ENCODE measurements around the gene PPP1R14C. TPM values are rescaled to one million over a fixed set of nuclear protein-coding genes. Genes with fewer than 3 reads are reported as not detected.
A peak's percentile ranks its signal among the peaks of the same experiment; 100 is the strongest.

PPP1R14C gene
- total and polyA plus RNA-seq, 7 experiments from 2014 or later: not detected

GRCh38 chr6:150150458-150150820, 7.6 kb downstream of the PPP1R14C start:
- H3K4me1 ChIP-seq (ENCODE audit: control insufficient read depth in 2 of 2, insufficient read depth in 2 of 2, low read length in 2 of 2): no peaks in the 10 kb centered on the region
- no peaks in the 10 kb centered on the region for H3K36me3 Mint-ChIP-seq
- H3K4me1 Mint-ChIP-seq: peaks cover 0 to 16% (median 6%) of the 10 kb centered on the region in 7 donors
- intact Hi-C loops (cut with micrococcal nuclease): no loop called here
- CTCF ChIA-PET: no interaction called here
- H3K27ac Mint-ChIP-seq: no peak overlapping the region
- no peaks in the 10 kb centered on the region for H3K36me3 ChIP-seq (ENCODE audit: control insufficient read depth in 2 of 3, insufficient read depth in 3 of 3, low read length in 3 of 3)
- DNase-seq (no peak), ATAC-seq (no peak)
- H3K9me3 Mint-ChIP-seq: no peaks in the 10 kb centered on the region
- H3K27me3 ChIP-seq (ENCODE audit: control insufficient read depth in 2 of 2, insufficient read depth in 2 of 2, low read length in 2 of 2): peaks cover 0 to 3% of the 10 kb centered on the region in 2 donors
- H3K27ac ChIP-seq (ENCODE audit: low read depth, low read length): no peak overlapping the region
- no peaks in the 10 kb centered on the region for H3K9me3 ChIP-seq (ENCODE audit: control insufficient read depth in 2 of 3, low read length in 3 of 3)
- H3K4me3 ChIP-seq (ENCODE audit: low read length): no peak overlapping the region
- H3K4me3 Mint-ChIP-seq: peak overlapping the region in 1 of 10 donors; percentile 9
- peaks cover 53 to 68% (median 59%) of the 10 kb centered on the region in 5 donors for H3K27me3 Mint-ChIP-seq
- POLR2A ChIA-PET: no interaction called here

DNA sequence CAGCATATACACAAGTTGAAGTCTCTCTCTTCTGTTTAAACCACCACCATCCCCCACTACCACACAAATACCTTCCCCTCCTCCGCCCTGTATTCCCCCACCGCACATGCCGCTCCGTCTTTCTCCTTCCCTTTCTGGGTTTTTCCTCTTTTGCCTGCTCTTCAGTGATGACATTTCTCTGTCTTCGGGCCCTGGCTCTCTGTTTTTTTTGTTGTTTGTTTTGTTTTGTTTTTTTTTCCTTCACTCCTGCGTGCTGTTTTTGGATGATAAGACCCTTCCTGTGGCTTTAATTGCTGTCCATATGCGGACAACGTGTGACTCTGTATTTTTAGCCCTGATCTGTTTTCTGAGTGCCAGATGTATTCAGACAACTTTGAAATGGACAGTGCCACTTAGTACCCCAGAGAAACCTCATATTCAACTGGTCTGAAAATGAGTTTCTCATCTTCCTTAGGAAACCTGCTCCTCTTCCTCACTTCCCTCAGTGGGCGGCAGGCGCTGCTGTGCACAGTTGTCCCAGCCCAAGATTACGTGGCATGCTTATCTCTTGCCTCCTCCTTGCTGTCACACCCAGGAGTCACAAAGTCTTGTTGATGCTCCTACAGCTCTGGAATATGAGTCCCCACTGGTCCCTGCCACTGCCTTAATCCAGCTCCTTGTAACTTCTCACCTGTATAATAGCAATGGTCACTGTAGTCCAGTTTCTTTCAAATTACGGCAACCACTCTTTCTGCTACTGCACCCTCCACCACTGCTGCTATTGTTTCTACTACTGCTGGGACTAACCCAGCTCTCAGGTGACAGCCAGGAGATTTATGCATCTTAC, 8.2 kb downstream of the PPP1R14C start:
- ATAC-seq (no peak), DNase-seq (no peak)
- Mint-ChIP-seq H3K27me3 (peaks cover 49 to 62% (median 53%) of the 10 kb centered on the region in 5 donors), H3K36me3 (no peaks in the 10 kb centered on the region), H3K4me3 (no peak overlapping the region), H3K4me1 (peaks cover 0 to 13% (median 6%) of the 10 kb centered on the region in 7 donors), H3K27ac (no peak overlapping the region), H3K9me3 (no peaks in the 10 kb centered on the region)
- no peak overlapping the region for H3K27ac ChIP-seq (ENCODE audit: low read depth, low read length)
- POLR2A ChIA-PET: no interaction called here
- no peaks in the 10 kb centered on the region for H3K4me1 ChIP-seq (ENCODE audit: control insufficient read depth in 2 of 2, insufficient read depth in 2 of 2, low read length in 2 of 2)
- intact Hi-C loops (cut with micrococcal nuclease): no loop called here
- H3K36me3 ChIP-seq (ENCODE audit: control insufficient read depth in 2 of 3, insufficient read depth in 3 of 3, low read length in 3 of 3): no peaks in the 10 kb centered on the region
- no peaks in the 10 kb centered on the region for H3K27me3 ChIP-seq (ENCODE audit: control insufficient read depth in 2 of 2, insufficient read depth in 2 of 2, low read length in 2 of 2)
- no peak overlapping the region for H3K4me3 ChIP-seq (ENCODE audit: low read length)
- CTCF ChIA-PET: no interaction called here
- H3K9me3 ChIP-seq (ENCODE audit: control insufficient read depth in 2 of 3, low read length in 3 of 3): no peaks in the 10 kb centered on the region

DNA sequence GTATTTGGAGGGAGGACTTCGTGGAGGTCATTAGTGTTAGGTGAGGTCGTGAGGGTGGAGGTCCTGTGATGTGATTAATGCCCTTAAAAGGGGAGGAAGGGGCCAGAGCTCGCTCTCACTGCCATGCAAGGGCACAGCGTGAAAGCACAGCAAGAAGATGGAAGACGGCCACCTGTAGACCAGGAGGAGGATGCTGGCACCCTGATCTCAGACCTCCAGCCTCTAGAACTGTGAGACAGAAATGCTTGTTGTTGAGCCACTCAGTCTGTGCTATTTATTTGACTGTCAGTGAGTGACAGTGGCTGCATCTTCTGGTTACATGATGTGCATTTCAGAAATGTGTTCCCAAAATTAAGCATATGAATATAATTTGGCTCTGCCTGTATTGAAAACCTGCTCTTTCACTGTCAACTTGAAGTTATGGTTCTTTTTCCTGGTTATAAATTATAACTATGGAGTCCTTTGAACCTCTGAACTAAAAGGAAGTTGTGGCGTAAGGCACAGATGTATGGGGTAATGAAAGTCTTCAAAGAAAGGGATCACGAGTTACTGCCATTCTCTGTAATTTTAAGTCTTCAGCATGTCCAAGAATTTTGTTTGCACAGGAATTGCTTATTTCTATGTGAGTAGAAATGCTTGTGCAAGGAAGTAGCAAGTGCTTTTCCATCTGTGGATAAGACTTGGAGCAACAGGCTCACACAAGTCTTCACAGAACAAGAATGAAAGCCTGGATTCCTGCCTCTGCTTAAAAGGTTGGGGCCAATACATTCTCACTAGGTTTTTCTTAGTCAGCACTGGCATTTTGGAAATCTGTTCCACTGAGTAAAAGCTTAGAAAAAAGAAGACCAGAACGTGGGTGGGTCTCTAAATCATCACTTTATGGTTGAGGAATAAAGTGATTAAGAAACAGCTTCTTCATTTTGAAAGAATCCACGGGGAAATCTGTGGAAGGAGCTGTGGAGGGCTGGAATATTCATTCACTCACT, 10.3 kb downstream of the PPP1R14C start:
- no peak overlapping the region for H3K27ac ChIP-seq (ENCODE audit: low read depth, low read length)
- POLR2A ChIA-PET: no interaction called here
- Mint-ChIP-seq H3K27me3 (peaks cover 31 to 61% (median 41%) of the 10 kb centered on the region in 5 donors), H3K4me3 (no peak overlapping the region), H3K36me3 (no peaks in the 10 kb centered on the region), H3K9me3 (no peaks in the 10 kb centered on the region), H3K4me1 (peaks cover 0 to 26% (median 8%) of the 10 kb centered on the region in 7 donors), H3K27ac (peak overlapping the region in 1 of 9 donors; percentile 52)
- intact Hi-C loops (cut with micrococcal nuclease): no loop called here
- ATAC-seq: no peak
- H3K4me1 ChIP-seq (ENCODE audit: control insufficient read depth in 2 of 2, insufficient read depth in 2 of 2, low read length in 2 of 2): peaks cover 0 to 10% of the 10 kb centered on the region in 2 donors
- H3K27me3 ChIP-seq (ENCODE audit: control insufficient read depth in 2 of 2, insufficient read depth in 2 of 2, low read length in 2 of 2): no peaks in the 10 kb centered on the region
- no peaks in the 10 kb centered on the region for H3K9me3 ChIP-seq (ENCODE audit: control insufficient read depth in 2 of 3, low read length in 3 of 3)
- CTCF ChIA-PET: no interaction called here
- DNase-seq: no peak
- H3K36me3 ChIP-seq (ENCODE audit: control insufficient read depth in 2 of 3, insufficient read depth in 3 of 3, low read length in 3 of 3): no peaks in the 10 kb centered on the region
- H3K4me3 ChIP-seq (ENCODE audit: low read length): no peak overlapping the region

- H3K27ac Mint-ChIP-seq: no peak overlapping the region
- H3K4me3 ChIP-seq (ENCODE audit: low read length): no peak overlapping the region
- ATAC-seq: no peak
- peaks cover 25 to 58% (median 41%) of the 10 kb centered on the region in 5 donors for H3K27me3 Mint-ChIP-seq
- peaks cover 0 to 26% (median 8%) of the 10 kb centered on the region in 7 donors for H3K4me1 Mint-ChIP-seq
- no peaks in the 10 kb centered on the region for H3K36me3 ChIP-seq (ENCODE audit: control insufficient read depth in 2 of 3, insufficient read depth in 3 of 3, low read length in 3 of 3)
- POLR2A ChIA-PET: no interaction called here
- no peaks in the 10 kb centered on the region for H3K36me3 Mint-ChIP-seq
- no peak overlapping the region for H3K4me3 Mint-ChIP-seq
- no peak overlapping the region for H3K27ac ChIP-seq (ENCODE audit: low read depth, low read length)
- intact Hi-C loops (cut with micrococcal nuclease): no loop called here
- CTCF ChIA-PET: no interaction called here
- DNase-seq: no peak
- H3K9me3 ChIP-seq (ENCODE audit: control insufficient read depth in 2 of 3, low read length in 3 of 3): no peaks in the 10 kb centered on the region
- H3K9me3 Mint-ChIP-seq: peaks cover 0 to 1% (median 0%) of the 10 kb centered on the region in 11 donors
- H3K27me3 ChIP-seq (ENCODE audit: control insufficient read depth in 2 of 2, insufficient read depth in 2 of 2, low read length in 2 of 2): no peaks in the 10 kb centered on the region
- peaks cover 0 to 10% of the 10 kb centered on the region in 2 donors for H3K4me1 ChIP-seq (ENCODE audit: control insufficient read depth in 2 of 2, insufficient read depth in 2 of 2, low read length in 2 of 2)
Measured at GRCh38 chr6:150153905-150154492, 11.2 kb downstream of the PPP1R14C start.

DNA sequence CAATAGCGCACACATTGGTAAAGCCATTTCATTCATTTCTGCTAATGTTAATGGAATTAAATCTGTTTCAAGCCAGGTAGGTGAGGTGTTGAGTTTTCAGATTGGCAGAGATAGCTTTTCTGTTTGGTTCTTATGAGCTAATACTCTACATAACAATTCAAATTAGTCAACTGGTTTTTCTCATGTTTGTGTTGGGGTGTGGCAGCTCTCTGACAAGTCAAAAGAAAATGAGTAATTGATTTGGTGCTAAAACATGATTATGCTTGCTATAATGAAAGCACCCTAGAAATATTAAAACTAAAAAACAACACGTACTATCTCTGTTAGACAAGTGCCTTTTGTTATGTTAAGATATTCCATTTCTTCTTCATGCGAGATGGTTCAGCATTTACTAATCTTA, 13.6 kb downstream of the PPP1R14C start:
- H3K27ac Mint-ChIP-seq: no peak overlapping the region
- ATAC-seq (no peak), DNase-seq (no peak)
- peaks cover 0 to 10% of the 10 kb centered on the region in 2 donors for H3K4me1 ChIP-seq (ENCODE audit: control insufficient read depth in 2 of 2, insufficient read depth in 2 of 2, low read length in 2 of 2)
- H3K36me3 ChIP-seq (ENCODE audit: control insufficient read depth in 2 of 3, insufficient read depth in 3 of 3, low read length in 3 of 3): no peaks in the 10 kb centered on the region
- no peak overlapping the region for H3K4me3 Mint-ChIP-seq
- intact Hi-C loops (cut with micrococcal nuclease): no loop called here
- H3K9me3 Mint-ChIP-seq: peaks cover 0 to 3% (median 0%) of the 10 kb centered on the region in 11 donors
- peaks cover 12 to 46% (median 24%) of the 10 kb centered on the region in 5 donors for H3K27me3 Mint-ChIP-seq
- H3K27me3 ChIP-seq (ENCODE audit: control insufficient read depth in 2 of 2, insufficient read depth in 2 of 2, low read length in 2 of 2): no peaks in the 10 kb centered on the region
- CTCF ChIA-PET: no interaction called here
- POLR2A ChIA-PET: no interaction called here
- no peaks in the 10 kb centered on the region for H3K9me3 ChIP-seq (ENCODE audit: control insufficient read depth in 2 of 3, low read length in 3 of 3)
- H3K4me1 Mint-ChIP-seq: peaks cover 0 to 26% (median 8%) of the 10 kb centered on the region in 7 donors
- H3K36me3 Mint-ChIP-seq: peaks cover 0 to 1% (median 0%) of the 10 kb centered on the region in 5 donors
- no peak overlapping the region for H3K27ac ChIP-seq (ENCODE audit: low read depth, low read length)
- no peak overlapping the region for H3K4me3 ChIP-seq (ENCODE audit: low read length)

GRCh38 chr6:150157081-150157480, 14.2 kb downstream of the PPP1R14C start:
- H3K9me3 ChIP-seq (ENCODE audit: control insufficient read depth in 2 of 3, low read length in 3 of 3): no peaks in the 10 kb centered on the region
- no peaks in the 10 kb centered on the region for H3K36me3 ChIP-seq (ENCODE audit: control insufficient read depth in 2 of 3, insufficient read depth in 3 of 3, low read length in 3 of 3)
- CTCF ChIA-PET: no interaction called here
- POLR2A ChIA-PET: no interaction called here
- Mint-ChIP-seq H3K27me3 (peaks cover 10 to 45% (median 26%) of the 10 kb centered on the region in 5 donors), H3K36me3 (peaks cover 0 to 4% (median 0%) of the 10 kb centered on the region in 5 donors), H3K27ac (no peak overlapping the region), H3K4me3 (peak overlapping the region in 1 of 10 donors; percentile 0), H3K4me1 (peaks cover 0 to 26% (median 8%) of the 10 kb centered on the region in 7 donors), H3K9me3 (peaks cover 0 to 4% (median 0%) of the 10 kb centered on the region in 11 donors)
- intact Hi-C loops (cut with micrococcal nuclease): no loop called here
- peaks cover 0 to 10% of the 10 kb centered on the region in 2 donors for H3K4me1 ChIP-seq (ENCODE audit: control insufficient read depth in 2 of 2, insufficient read depth in 2 of 2, low read length in 2 of 2)
- no peak overlapping the region for H3K27ac ChIP-seq (ENCODE audit: low read depth, low read length)
- no peak for DNase-seq
- no peak overlapping the region for H3K4me3 ChIP-seq (ENCODE audit: low read length)
- H3K27me3 ChIP-seq (ENCODE audit: control insufficient read depth in 2 of 2, insufficient read depth in 2 of 2, low read length in 2 of 2): no peaks in the 10 kb centered on the region
- ATAC-seq: no peak
